HG03469 (cell line): ENCODE data around the gene BMP7.

ENCODE experiments used
- ATAC-seq: cut with Tn5 transposase; IDR thresholded peaks from one replicate; pipeline ENCODE4 v1.9.1; 2021; ENCODE audit warnings: mild to moderate bottlenecking, moderate library complexity, moderate number of reproducible peaks; ENCODE audit not compliant: unreplicated experiment

Gene BMP7

DNA sequence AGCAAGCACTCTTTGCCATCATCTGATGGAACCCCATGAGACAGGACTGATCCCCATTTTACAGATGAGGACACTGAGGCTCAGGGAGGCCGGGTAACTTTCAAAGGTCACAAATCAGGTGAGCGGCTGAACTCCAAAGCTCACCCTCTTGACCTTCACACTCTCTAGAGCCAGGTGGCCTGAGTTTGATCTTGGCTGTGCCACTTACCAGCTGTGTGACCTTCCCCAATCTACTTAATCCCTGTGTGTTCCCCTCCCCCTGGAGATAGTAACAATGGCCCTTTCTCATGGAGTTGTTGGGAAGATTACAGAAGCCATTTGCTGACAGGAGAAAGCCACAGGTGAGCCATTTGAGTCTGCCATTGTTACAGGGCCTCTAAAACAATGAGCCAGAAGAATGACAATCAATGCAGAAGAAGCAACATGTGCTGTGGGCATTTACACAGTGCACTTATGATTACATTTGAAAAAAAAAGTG is 34.5 kb downstream of the BMP7 start:
- no peak for ATAC-seq

DNA sequence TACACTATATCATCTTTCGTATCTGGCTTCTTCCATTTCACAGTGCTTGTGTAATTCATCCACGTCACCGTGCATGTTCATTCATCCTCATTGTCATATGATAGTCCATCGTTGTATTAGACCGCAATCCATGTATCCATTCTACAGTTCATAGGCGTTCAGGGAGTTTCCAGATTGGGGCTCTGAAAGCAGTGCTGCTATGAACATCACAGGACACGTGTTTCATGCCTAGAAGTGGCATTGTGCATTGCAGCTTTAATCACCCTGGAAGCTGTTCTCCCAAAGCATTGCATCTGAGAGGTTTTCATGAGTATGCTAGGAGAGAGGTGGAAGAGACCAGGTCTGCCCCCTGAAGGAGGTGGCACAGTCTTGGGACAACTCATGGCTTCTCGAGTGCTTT is 35.3 kb downstream of the BMP7 start:
- ATAC-seq, result no peak

DNA sequence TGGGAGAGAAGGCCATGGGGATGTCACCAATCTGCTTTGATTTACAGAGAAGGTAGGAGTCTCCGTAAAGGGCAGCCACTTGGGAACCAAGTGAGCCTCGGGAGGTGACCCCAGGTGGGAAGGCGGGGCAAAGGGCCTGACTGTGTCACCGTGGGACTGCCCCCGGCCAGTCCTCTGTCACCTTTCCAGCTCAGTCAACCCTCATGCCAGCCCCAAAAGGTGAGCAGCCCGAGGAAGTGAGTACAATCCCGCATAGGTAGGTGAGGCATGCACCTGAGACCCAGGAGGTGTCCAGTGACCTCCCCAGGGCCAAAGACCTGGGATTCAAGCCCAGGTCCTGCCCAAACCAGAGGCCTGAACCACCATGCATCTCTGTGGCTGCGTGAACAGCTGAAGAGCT is 36.2 kb downstream of the BMP7 start:
- no peak for ATAC-seq

DNA sequence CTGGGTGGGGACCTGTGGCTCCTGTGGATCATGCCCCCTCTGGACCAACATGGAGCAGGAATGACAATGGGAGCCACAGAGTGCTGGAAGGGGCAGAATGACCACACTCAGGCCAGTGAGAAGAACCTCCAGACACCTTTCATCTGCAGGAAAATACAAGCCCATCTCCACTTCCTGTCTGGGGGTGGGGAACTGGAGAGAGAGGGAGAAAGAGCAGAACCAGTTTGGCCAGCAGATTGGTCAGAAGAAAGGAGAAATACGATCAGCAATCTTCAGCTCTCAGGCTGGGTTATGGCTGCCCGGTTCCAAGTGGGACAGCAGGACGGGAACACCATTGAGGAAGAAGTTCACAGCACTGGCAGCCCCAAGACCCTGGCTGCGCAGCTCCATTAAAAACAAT is 37.0 kb downstream of the BMP7 start:
- no peak for ATAC-seq

DNA sequence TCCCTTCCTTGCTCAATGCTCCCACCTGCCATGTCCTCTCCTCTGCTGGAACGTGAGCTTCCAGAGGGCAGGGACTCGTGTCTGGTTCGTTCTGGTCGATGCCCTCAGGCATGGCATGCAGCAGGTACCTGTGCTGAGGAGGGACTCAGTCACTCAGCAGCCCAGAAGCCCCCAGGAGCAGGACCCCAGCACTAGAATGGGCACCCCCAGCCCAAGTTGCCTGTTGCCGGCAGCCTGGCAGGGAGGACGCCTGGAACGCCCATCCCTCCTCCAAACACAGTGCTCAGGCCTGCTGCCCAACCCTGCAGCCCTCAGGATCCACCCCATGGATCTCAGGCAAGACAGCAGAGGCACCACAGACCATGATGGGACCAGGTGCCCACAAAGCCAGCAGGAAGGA is 40.6 kb downstream of the BMP7 start:
- no peak for ATAC-seq

DNA sequence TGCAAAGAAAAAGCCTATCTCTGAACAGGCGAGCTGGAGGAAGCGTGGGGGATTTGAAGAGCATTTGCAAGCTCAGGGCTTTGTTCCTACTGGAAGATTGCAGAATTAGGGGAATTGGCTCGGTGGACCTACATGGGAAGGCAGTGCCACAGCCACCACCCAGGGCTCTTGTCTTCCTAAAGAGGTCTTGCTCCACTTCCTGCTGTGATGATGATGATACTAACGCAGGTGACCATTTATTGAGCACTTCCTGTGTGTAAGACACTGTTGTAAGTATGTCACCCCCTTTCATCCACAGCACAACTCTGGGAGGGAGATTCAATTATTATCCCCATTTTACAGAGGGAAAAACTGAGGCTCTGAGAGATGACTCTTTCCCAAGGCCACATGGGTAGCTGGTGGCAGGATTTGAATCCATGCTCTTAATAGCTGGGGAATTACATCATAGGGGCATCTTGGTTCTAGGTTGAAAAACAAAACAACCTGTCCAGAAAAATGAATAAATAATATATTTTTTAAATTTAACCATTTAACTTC is 41.2 kb downstream of the BMP7 start:
- no peak for ATAC-seq

DNA sequence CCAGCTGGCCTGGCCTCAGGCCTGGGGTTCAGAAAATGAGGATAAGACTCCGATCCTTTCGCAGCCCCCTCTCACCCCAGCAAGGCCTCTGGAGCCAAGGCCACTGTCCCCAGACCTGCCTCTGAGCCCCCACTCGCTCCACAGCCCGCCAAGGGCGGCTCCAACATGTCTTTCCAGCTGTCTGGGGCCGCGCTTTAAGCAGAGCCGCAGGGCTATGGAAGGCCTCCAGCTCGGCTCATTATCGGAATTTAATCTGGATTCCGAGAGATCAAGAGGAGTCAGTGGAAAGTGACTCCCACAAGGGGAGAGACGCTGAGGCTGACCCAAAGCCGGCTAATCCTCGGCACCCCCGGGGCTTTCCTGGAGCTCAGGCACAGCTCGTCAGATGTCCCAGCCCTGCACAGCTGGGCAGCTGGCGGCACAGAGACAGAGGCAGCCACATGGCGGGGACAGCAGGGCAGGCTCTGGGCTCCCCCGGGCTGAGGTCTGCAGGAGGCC is 41.8 kb downstream of the BMP7 start:
- no peak for ATAC-seq

DNA sequence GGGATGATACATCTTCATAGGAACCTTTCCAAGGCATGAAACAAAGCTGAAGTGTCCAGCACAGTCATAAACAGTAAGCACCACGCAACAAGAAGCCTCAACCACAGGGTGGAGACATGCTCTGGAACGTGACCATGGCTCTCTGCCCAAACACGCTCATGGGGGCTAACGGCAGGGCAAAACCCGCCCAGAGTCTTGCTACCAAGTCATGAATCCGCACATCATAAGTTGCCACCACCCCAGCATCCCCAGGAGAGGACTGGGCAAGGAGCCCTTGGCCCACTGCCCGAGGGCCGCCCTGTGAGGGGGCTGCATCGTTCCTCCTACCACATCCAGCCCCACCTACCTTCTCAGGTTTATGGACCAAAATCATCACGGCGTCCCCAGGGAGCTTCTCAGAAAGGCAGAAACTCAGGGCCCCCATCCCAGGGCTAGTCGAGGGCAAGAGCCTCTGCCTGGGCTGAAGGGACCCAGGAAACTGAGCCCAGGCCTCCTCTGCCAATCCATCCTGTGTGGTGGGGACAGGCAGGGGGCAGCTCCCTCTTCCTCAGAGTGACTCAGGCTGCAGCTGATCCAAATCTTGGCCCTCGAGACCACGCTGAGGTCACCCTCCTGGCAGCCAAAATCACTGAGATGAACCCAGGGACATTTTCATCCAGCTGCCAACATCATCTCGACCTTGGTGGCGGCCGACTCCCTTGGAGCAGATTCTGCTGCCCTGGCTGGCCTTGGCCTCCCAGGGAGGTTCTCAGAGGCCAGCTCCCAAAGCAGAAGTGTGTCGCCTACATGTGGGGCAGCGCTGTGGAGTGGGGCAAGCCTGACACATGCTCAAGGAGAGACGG is 42.6 kb downstream of the BMP7 start:
- ATAC-seq, result no peak

DNA sequence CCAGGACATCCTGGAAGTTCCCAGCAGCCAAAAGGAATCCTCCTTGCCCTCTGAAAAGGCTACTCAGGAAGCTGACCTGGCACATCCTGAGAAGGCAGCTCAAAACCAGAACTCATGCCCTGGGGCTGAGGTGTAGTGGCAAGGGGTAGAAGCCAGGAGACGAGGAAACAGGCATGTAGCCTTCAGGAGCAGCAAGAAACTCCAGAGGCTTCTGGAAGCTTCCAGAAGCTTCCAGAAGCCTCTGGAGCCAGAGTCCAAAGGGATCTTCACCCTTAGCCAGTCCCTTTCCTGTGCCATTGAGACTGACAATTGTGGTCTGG is 43.9 kb downstream of the BMP7 start:
- ATAC-seq, result no peak

DNA sequence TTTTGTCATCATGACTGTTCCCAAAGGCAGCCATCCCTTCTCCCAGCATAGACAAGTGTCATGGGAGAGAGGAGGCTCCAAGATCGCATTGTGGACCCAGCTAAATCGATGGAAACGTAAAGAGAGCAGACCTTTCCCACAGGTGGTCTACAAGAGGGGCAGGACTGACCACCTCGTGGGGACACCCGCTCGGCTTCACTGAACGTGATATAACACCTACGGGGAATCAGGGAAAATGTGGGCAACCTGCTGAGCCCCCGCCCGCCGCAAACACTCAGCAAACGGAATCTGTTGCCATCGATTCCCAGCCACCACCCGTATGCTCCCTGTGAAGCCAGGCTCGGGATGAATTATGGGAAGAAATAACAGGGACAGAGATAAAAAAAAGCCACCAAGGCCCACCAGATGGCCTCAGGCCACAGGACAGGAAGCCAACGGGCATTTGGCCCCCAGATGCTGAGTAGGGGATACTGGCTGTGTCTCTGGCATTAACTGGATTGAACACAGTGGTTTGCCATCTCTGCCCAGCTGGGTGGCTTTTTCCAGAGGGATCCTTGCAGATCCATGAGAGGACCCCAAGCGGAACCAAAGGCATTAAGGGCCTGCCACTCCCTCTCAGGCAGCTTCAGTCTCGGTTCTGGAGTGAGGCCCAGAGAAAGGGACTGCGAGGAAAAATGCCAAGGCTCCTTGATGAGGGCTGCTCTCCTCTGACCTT is 44.4 kb downstream of the BMP7 start:
- no peak for ATAC-seq

DNA sequence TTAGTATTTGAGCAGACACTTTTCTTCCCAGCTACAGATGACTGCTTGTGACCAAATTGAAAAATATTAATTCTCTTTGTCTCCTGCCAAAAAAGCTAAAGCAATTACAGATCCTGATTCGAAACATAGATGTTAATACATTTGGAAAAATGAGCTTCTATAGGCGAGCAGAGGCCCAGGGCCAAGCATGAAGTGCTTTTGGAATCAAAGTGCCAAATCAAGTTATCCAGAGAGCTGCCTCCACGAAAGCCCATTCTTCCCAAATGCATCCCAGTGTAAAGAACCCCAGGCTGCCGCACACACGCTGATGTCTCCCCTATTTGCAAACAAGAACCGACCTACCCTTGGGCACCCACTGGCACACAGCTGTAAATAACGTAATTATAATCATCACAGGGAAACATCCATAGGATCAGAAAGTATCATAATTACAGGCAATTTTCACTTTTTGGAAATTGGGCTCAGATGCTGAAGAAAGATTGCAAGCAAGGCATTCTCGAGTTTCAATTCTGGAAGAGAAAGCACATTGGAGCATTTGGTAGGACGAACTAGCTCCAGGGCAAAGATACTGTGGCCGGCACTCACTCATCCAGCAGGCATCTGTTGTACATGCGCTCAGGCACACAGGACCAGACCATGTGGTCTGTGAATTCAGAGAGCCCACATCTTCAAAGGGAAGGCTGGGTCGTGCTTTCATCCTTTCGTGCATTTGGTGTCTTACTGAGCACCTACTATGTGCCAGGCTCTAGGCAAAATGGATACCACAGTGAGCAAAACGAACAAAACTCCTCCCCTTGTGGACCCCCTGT is 45.9 kb downstream of the BMP7 start:
- ATAC-seq, result no peak

DNA sequence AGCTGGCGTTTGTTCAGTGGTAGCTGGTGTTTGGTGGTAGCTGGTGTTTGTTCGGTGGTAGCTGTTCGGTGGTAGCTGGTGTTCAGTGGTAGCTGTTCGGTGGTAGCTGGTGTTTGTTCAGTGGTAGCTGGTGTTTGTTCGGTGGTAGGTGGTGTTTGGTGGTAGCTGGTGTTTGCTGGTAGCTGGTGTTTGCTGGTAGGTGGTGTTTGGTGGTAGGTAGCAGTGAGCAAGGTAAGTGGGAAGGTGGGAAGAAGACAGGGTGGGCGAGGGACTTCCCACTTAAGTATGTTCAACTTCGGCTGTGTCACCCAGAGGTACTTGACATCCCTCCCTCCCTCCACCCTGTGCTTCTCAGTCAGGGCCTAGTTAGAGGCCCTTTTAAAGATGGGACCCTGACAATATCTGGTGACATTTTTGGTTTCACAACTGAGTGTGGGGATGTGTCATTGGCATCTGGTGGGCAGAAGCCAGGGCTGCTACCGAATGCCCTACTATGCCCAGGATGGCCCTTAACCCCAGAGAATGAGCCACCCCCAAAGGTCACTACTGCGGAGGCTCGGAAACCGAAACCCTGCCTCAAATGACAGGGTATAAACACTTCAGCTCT is 47.3 kb downstream of the BMP7 start:
- no peak for ATAC-seq

DNA sequence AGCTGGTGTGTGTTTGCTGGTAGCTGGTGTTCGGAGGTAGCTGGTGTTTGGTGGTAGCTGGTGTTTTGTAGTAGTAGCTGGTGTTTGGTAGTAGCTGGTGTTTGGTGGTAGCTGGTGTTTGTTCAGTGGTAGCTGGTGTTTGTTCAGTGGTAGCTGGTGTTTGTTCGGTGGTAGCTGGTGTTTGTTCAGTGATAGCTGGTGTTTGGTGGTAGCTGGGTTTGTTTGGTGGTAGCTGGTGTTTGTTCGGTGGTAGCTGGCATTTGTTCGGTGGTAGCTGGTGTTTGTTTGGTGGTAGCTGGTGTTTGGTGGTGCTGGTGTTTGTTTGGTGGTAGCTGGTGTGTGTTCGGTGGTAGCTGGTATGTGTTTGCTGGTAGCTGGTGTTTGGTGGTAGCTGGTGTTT is 48.0 kb downstream of the BMP7 start:
- ATAC-seq, result no peak

DNA sequence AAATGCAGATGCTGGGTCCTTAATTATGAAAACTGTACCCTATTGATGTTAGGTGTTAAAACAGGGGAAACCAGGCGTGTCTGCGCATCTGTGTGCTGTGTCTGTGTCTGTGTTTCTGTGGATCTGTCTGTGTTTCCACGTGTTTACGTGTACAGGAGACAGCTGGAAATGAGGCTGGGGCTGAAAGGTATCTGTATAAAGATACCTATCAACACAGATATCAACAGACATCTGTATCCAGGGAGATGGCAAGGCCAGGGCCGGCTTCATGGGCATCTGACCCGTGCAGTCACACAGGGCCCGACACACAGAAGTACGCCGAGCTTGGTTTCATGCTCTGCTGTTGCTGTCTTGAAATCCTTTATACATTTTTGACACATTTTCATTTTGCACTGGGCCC is 48.6 kb downstream of the BMP7 start:
- ATAC-seq, result no peak

DNA sequence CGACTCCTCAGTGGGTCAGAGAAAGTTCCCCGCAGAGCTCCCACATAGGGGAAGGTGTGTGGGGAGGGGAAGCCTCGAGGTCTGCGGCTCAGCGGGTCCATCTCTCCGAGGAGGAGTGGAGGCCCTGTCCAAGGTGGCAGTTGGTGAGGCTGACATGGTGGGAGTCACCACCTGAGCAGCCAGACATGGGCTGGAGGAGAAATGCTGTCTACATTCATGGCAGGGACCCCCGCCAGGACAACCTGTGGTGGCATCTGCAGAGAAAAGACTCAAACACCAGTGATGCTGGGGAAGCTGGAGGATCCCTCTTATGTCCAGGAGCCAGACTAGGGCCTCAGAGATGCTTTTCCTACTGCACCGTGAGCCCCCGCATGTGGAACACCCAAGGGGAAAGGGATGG is 49.8 kb downstream of the BMP7 start:
- ATAC-seq, result no peak

DNA sequence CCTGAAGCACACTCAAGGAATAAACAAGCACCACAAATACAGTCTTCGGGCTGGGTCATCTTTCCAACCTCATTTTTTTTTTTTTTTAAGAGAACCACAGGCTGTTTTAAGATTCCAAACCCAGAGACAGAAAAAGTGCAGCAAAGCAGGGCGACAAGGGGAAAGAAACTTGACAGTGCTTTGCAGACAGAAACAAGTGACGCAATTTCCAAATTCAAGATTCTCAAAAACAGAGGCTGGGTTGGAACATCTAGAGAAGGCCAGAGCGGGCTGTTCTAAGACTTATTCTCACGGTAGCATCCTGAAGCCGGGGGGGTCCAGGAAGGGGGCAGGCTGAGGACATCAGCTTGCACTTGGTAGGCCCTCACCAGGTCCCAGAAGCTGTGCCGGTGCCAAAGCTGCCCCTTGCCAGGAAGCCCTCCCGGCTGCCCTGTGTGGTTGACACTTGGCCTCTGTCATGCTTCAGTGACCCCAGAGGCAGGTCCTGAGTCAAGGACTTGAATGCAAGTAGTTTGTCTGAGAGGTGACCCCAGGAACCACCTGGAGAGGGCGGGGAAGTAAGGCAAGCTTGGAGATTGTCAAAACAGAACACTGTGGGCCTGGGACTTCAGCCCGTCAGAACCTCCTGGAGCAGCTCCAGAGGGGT is 50.5 kb downstream of the BMP7 start:
- ATAC-seq, result no peak

DNA sequence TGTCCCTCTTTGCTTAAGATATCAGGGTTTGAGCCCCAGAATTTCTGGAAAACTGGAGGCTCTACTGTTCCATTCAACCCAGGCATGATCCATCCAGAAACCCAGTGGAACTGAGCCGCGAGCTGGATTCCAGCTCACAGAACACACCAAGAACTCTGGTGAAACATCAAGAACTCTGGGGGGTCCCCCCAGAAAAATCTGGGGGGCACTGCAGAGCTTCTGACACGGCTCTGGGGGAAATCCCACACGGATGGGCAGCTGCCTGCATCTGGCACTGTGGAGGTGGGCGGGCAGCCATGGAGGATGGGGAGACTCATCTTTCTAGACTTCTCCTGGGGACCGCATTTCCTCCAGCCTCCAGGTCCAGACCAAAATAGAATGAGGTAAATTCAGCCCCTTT is 51.0 kb downstream of the BMP7 start:
- no peak for ATAC-seq

DNA sequence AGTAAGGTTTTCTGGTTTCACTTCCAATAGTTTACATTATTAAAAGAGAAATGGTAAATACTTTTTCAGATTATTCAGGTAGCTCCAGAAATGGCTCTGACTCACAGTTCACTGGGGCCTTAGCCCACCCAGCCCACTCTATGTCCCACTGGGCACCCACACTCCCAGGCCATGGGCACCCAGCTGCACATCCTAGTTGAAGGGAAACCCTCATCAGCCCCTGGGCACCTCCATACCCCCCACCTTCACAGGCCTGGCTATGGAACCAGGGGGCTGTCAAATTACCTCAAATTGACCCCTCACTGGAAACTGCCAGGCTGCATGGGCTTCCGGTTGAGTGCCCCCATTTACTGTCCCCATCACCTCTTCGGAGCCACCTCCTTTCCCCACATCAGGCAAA is 51.5 kb downstream of the BMP7 start:
- no peak for ATAC-seq

DNA sequence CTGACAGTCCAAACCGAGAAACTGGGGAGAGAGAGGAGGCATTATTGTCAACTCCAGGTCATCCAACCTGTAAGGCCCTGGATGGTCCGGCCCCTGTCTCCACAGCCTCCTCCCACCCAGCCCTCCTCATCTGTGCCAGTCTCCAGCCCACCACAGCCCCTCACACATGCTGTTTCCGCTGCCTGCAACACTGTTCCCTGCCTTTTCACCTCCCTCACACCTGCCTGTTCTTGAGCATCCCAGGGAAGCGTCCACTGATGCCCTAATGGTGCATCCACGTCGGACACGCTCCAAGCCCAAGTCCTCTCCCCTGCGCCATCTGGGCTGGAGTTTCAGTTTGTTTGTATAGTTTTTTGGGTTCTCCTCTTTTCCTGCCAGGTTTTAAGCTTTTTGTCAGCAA is 52.0 kb downstream of the BMP7 start:
- no peak for ATAC-seq

DNA sequence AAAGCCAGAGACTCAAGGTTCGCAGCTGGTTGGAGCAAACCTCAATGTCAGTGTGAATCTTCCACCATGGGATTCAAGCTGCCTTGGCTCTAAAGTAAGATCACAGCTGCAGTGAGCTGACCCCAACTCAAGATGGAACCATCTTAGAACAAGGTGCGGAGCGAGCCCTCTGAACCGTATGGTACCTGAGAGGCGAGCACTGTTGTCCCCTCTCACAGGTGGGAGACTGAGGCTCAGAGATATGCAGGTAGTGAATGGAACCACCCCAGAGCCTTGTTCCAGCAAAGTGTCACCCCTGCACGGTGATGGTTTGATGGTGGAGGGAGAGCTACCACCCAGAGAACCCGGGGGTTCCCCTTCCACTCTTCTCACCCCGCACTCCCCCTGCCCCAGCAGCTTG is 52.5 kb downstream of the BMP7 start:
- ATAC-seq, result no peak
